ENCODE results near the gene CDC42EP1. TPM values are rescaled to one million over a fixed set of nuclear protein-coding genes. Genes with fewer than 3 reads are reported as not detected.

Gene CDC42EP1
- polyA plus RNA-seq, 1 donor from 2014 or later = 0.24 TPM

GRCh38 chr22:37607935-37608476 is 47.7 kb downstream of the CDC42EP1 start:
- no peaks in the 10 kb centered on the region for H3K9me3 ChIP-seq (ENCODE audit: low read length)
- H3K27ac ChIP-seq (ENCODE audit: low read length) = peak overlapping the region; percentile 97
- peak overlapping the region; percentile 98 for H3K4me3 ChIP-seq (ENCODE audit: low read length)
- H3K79me2 ChIP-seq (replicated peaks; ENCODE audit: insufficient read depth, low read length) = peaks cover 10% of the 10 kb centered on the region
- H3K9me2 ChIP-seq (ENCODE audit: insufficient read depth, low read length) = no peaks in the 10 kb centered on the region
- peak overlapping the region; percentile 92 for H3K9ac ChIP-seq (ENCODE audit: low read length)
- H4K20me1 ChIP-seq (ENCODE audit: insufficient read depth) = no peaks in the 10 kb centered on the region
- TF ChIP-seq POLR2AphosphoS5 (IDR thresholded peaks at IDR 0.05) (peak; percentile 91), EZH2 (IDR thresholded peaks at IDR 0.05; ENCODE audit: borderline replicate concordance, insufficient read depth, low read length, poor library complexity, severe bottlenecking) (no peak)
- no peaks in the 10 kb centered on the region for H3K36me3 ChIP-seq (ENCODE audit: insufficient read depth, low read length)
- no peaks in the 10 kb centered on the region for H3F3A ChIP-seq (ENCODE audit: insufficient read depth, low read length, poor library complexity, severe bottlenecking)
- peak overlapping the region; percentile 95 for H2AFZ ChIP-seq (ENCODE audit: low read depth, low read length)
- H3K4me2 ChIP-seq (ENCODE audit: low read length) = peak overlapping the region; percentile 97
- H3K27me3 ChIP-seq (ENCODE audit: insufficient read depth, low read depth, low read length) = no peaks in the 10 kb centered on the region

- Histone ChIP-seq H2AFZ (ENCODE audit: low read depth, low read length) (peak within 1 kb of the TSS; percentile 95), H3F3A (ENCODE audit: insufficient read depth, low read length, poor library complexity, severe bottlenecking) (no peaks in the 10 kb centered on the region), H3K9me3 (ENCODE audit: low read length) (no peaks in the 10 kb centered on the region), H4K20me1 (ENCODE audit: insufficient read depth) (no peaks in the 10 kb centered on the region), H3K9me2 (ENCODE audit: insufficient read depth, low read length) (no peaks in the 10 kb centered on the region), H3K9ac (ENCODE audit: low read length) (peak within 1 kb of the TSS; percentile 92), H3K4me2 (ENCODE audit: low read length) (peak within 1 kb of the TSS; percentile 97), H3K27me3 (ENCODE audit: insufficient read depth, low read depth, low read length) (no peaks in the 10 kb centered on the region), H3K79me2 (replicated peaks; ENCODE audit: insufficient read depth, low read length) (peaks cover 10% of the 10 kb centered on the region), H3K4me3 (ENCODE audit: low read length) (peak within 1 kb of the TSS; percentile 98), H3K36me3 (ENCODE audit: insufficient read depth, low read length) (no peaks in the 10 kb centered on the region), H3K27ac (ENCODE audit: low read length) (peak within 1 kb of the TSS; percentile 97)
- no peak for TF ChIP-seq RAD21 (conservative IDR thresholded peaks at IDR 0.05)
- no peak for TF ChIP-seq SMC3 (conservative IDR thresholded peaks at IDR 0.05; ENCODE audit: poor library complexity)
- TF ChIP-seq TAF1 (IDR thresholded peaks at IDR 0.05; ENCODE audit: low read depth) = peak; percentile 56
- no peak for TF ChIP-seq CTCF (IDR thresholded peaks at IDR 0.05; ENCODE audit: poor library complexity, severe bottlenecking)
- peak; percentile 76 for TF ChIP-seq POLR2AphosphoS5 (IDR thresholded peaks at IDR 0.05)
- TF ChIP-seq REST (IDR thresholded peaks at IDR 0.05; ENCODE audit: borderline replicate concordance) = peak; percentile 70
- TF ChIP-seq MXI1 (conservative IDR thresholded peaks at IDR 0.05; ENCODE audit: poor library complexity, severe bottlenecking) = peak; percentile 79
- TF ChIP-seq EP300 (conservative IDR thresholded peaks at IDR 0.05; ENCODE audit: poor library complexity, severe bottlenecking) = peak; percentile 79
Measured at GRCh38 chr22:37608477-37609239, 48.4 kb downstream of the CDC42EP1 start, which contains the start of gene GGA1. TSS of gene GGA1 (plus strand) at chr22:37608834. CDS start at chr22:37608861, 27 bp downstream.
